ENCODE results near the gene TBC1D14.

DNA sequence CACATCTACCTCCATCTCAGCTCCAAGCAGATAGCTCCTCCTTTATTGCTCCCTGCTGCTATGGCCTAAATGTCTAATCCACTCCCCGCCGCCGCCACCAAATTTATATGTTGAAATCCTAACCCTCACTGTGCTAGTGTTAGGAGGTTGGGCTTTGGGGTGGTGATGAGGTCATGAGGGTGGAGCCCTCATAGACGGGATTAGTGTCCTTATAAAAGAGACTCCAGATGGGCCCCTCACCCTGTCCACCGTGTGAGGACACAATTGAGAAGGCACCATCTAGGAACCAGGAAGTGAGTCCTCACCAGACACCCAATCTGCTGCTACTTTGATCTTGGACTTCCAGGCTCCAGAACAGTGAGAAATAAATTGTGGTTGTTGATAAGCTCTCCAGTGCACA is 13.6 kb upstream of the TBC1D14 start:
- TF ChIP-seq, protein P1, sequence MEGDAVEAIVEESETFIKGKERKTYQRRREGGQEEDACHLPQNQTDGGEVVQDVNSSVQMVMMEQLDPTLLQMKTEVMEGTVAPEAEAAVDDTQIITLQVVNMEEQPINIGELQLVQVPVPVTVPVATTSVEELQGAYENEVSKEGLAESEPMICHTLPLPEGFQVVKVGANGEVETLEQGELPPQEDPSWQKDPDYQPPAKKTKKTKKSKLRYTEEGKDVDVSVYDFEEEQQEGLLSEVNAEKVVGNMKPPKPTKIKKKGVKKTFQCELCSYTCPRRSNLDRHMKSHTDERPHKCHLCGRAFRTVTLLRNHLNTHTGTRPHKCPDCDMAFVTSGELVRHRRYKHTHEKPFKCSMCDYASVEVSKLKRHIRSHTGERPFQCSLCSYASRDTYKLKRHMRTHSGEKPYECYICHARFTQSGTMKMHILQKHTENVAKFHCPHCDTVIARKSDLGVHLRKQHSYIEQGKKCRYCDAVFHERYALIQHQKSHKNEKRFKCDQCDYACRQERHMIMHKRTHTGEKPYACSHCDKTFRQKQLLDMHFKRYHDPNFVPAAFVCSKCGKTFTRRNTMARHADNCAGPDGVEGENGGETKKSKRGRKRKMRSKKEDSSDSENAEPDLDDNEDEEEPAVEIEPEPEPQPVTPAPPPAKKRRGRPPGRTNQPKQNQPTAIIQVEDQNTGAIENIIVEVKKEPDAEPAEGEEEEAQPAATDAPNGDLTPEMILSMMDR (IDR thresholded peaks at IDR 0.05; ENCODE audit: insufficient read depth, low read length, poor library complexity, severe bottlenecking): no peak
- TF ChIP-seq EZH2phosphoT487 (conservative IDR thresholded peaks at IDR 0.05; ENCODE audit: low read length): no peak

Data from SU-DHL-6 (cell line).